SK-N-DZ (cell line): Measurements from ENCODE around the gene SYNJ1.
"Not testable (repeated sequence)": the region's sequence is repeated elsewhere in the genome, so short reads cannot be mapped to it uniquely, and the experiment has no call there.

Experiments used
- DNase-seq: peaks from one replicate; pipeline ENCODE4 v3.0.0-alpha.2; 2015; ENCODE audit warnings: low spot score

Gene SYNJ1

DNA sequence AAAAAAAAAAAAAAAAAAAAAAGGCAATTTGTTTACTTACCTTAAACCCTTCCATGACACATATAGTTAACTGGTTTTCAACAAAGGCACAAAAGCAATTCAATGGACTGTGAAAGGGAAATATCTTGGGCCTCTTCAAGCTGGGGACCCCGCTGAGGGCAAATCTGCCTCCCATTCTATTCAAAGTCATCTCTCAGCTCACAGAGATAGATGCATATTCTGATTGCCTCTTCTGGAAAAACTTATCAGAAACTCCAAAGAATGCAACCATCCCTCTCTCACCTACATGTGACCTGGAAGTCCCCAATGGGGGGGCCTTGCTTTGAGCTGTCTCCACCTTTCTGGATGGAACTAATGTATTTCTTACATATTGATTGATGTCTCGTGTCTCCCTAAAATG is 12.1 kb upstream of the SYNJ1 start:
- no peak for DNase-seq

DNA sequence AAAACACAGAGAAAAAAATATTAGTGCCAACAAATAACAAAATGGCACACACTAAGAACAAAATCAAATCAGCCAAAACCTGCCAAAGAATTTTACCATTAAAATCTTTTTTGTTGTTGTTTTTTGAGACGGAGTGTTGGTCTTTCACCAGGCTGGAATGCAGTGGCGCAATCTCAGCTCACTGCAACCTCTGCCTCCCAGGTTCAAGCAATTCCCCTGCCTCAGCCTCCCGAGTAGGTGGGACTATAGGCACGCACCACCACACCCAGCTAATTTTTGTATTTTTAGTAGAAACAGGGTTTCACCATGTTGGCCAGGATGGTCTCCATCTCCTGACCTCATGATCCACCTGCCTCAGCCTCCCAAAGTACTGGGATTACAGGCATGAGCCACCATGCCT is 8.3 kb upstream of the SYNJ1 start:
- DNase-seq, result not testable (repeated sequence)

DNA sequence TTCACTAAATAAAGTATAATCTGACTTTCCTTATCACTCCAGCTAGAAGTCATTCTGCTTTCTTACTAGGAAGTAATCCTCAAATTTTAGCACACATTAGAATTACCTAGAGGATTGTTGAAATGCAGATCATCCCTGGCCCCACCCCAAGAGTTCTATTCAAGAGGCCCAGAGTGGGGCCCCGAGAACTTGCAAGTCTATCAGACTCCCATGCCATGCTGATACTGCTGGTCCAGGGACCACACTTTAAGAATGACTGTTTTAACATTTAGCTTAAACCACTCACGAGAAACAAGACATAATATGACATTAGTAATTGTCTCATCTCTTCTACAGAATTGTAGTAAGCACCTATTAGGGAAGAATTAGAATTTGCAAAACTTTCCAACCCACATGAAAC is 7.7 kb upstream of the SYNJ1 start:
- no peak for DNase-seq

DNA sequence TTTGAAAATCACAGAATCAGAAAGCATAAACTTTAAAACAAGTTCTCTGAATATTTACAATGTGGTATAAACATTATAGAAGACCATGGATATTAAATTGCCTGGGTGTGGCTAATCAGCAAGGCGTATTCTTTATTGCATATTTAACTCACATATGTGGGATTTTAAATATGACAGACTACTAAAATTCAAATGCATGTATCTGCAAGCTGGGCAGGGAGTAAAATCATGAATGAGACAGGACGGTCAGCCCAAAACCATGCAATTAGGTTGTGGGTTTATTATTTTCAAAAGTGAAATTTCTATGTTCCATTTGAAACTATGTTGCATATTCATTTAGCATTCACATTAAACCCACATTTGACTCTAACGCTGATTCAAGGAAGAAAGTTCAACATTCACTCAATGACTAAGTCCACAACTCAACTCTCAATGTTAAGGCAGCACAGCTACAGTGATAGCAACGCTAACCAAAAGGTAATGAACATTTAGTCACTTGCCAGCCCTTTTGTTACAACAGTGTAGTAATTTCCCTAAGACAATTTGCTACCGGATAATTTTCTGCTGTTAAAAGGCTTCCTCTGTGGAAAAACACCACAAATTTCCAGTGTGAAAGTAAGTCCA is 6.3 kb upstream of the SYNJ1 start:
- DNase-seq, result no peak

DNA sequence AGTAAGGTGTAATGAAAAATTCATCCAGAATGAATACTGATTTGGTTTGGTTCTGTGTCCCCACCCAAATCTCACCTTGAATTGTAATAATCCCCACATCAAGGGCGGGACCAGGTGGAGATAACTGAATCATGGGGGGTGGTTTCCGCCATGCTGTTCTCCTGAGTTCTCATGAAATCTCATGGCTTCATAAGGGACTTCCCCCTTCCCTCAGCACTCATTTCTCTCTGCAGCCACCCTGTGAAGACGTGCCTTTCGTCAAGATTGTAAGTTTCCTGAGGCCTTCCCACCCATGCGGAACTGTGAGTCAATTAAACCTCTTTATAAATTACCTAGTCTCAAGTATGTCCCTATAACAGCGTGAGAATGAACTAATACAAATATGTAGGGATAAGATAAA is 5.5 kb upstream of the SYNJ1 start:
- no peak for DNase-seq

DNA sequence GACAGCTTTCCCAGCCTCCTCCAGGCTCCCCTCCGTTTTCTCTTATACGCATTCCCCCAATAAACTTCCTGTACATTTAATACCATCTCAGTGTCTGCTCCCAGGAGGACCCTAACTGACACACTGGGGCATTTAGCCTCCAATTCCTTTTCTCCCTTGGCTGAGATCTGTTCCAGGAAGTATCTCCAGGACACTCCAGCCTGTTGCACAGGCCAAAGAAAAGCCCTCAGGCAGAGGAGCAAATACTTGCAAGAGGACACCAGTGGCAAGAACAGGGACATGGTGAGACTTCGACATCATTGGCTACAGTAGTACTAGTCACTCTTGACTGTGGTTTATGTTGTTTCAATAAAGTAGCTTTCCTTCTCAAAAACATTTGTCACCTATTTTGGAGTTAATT is 4.7 kb upstream of the SYNJ1 start:
- DNase-seq, result no peak

DNA sequence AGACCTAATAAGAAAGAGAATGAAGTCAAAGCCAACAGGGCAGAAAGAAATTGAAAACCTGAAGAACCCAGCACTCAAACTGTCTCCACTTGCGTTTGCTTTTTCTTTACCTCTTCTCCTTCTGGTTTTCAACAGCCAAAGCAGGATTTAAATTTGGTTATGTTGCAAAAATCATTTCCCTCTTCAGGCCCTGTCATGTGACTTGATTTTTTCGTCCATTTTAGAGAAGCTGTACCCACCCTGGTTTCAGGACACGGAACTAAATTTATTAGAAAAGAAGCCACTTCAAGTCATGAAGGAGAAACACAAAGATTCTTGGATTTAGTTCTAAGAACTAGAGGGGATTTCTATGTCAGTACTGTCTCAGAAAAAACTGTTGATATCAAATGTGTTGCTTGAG is 1.0 kb upstream of the SYNJ1 start:
- DNase-seq, result no peak

DNA sequence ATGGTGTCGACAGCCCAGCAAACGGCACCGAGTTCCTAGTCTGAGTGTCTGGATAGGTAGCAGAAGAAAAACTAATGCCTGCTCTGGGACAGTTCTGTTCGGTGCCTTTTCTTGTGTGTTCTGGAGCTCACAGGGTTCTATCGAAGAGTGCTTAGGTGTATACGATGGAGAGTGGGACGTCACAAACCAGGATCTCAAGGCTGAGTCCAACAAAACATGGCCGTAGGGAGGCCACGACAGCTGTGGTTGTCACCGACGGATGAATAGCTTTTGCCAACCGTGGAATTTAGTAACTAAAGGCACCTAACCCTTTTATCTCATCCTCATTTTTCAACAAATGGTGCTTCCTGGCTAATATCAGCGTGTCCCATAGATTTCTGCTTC is 635 bp upstream of the SYNJ1 start:
- DNase-seq, result no peak

DNA sequence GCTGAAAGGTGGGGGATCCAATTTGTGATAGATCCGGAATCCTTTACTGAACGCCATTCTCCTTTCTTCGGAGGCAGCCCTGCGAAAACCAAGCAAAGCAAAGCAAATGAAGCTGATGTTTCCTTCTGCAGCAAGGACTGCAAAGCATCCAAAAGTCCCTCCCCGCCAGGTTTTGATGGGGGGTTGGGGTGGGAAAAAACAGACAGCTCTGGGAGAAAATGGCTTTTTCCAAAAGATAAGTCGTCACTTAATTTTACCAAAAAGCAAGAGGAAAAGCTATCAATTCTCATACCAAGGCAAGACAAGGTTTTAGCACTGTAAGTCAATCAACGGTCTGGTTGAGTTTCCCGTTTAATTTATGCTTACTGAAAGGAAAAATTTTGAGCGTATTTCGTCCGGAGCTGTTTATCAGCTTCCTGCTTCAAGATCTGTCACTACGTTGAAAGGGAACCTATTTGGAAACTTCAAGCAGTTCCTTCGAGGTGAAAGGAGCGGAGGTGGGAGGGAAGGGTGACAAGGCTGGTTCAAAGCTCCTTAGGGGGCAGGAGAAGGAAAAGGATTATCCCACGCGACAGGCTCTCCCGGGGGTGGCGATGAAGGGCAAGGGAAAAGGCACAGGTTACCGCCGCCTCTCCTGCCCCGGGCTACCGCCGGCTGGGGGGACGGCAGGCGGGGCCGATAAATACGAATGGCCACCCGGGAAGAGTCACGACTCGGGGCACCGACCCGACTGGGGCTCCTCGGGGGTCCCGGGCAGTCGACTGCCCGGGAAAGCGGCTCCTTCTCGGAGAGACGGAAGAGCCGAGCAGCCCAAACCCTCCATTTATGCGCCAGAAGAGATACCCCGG is 750 bp downstream of the SYNJ1 start:
- DNase-seq, result peak; percentile 30

DNA sequence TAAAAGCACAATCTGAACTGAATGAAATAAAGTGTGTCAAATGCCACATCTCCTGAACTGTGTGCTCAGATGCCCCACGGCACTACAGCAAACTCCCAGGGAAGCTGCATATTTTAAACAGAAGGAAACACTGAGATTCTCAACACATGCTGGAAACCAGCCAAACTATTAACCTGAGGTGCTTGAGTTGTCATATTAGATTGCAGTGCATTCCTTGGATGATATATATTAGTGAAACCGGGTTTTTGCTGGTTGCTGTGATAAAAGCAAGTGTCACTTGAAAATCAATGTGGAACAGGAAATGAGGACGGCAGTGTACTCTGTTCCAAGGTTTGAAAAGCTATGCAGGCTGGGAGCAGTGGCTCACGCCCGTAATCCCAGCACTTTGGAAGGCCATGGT is 8.7 kb downstream of the SYNJ1 start:
- no peak for DNase-seq

DNA sequence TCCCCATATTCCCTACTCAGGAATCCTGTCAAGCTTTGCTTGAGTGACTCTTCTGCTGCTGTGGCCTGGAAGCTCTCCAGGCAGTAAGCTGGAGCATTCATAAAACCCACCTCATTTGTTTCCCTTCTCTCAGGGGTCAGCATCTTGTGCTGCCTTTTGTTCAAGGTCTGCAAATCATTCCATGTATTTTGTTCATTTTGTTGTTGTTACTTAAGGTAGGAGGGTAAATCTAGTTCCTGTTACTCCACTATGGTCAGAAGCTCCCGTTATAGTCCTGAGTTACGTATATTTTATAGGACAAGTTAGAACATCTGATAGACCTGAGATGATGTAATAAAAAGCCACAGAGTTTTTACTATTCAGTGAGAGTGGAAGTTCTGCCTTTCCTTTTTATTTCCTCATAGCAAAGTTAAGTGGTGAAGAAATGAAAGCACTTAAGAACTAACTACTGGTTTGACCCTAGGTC is 9.9 kb downstream of the SYNJ1 start:
- no peak for DNase-seq

DNA sequence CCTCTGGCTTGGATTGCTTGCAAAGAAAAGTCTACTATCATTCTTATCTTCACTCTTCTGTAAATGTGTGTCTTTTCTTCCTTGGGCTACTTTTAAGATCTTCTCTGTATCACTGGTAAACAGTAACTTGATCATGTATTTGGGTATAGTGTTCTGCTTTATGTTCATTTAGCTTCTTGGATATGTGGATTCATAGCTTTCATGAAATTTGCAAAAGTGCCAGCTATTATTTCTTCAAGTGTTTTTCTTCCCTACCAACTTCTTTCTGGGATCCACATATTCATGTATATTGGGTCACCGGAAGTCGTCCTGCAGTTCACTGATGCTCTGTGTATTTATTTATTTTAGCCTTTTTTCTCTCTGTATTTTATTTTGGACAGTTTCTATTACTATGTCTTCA is 11.3 kb downstream of the SYNJ1 start:
- DNase-seq, result no peak

DNA sequence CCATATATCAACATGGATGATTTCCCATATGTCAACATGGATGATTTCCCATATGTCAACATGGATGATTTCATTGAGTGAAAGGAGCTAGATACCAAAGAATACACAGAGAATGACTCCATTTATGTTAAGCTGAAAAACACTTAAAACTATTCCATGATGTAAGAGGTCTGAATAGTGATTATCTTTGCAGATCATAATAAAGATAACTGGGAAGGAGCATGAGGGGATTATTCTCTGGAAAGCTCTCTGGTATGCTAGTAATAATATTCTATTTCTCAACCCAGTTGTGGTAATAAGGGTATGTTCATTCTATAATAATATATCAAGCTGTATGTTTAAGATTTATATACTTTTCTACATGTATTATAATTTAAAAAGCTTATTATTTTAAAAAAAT is 14.1 kb downstream of the SYNJ1 start:
- DNase-seq, result no peak

DNA sequence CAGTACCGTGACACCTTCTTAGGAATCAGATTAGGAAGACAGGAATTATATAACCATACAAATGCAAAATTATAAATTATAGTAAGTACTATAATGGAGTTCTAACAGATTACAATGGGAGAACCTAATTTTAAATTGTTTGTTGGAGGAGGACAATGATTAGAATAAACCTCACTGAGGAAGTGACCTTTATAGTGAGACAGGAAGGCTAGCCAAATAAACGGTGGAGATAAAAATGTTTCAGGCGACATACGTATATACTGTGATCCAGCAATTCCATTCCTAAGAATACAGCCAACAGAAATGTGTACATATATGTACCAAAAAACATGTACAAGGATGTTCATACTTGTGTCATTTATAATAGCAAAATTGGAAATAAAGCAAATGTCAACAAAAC is 15.2 kb downstream of the SYNJ1 start:
- DNase-seq, result no peak

DNA sequence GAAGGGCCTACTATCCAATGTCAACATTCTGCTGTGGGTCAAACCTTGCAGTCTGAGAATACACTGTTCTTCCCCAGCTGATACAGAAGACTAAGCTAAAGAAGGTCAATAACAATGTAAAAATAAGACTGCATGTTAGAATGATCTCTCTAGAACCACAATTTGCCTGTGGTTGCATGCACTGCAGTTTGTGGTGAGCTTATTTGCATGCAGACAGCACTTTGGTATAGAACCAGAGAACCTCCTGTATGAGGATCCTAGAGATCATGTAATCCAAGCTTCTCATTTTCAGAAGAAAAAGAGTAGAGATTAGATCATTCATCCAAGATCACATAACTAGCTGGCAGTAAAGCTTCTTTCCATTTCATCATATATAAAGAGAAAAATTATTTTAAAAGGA is 15.8 kb downstream of the SYNJ1 start:
- DNase-seq, result no peak

DNA sequence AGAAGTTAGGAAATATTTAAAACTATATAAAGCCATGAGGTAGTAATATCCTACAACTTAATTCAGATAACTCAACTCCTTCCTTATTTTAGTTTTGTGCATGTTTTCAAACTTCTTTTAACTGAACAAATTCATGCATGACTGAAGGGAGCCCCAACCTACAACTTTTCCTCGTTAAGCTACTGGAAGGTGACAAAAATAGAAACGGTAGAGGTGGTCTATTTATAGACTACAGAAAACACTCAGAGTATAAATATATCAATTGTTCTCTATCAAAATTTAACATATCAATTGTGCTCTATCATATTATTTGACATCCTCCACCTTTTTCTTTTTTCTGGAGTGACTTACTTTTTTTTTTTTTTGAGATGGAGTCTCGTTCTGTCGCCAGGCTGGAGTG is 16.8 kb downstream of the SYNJ1 start:
- DNase-seq, result no peak

DNA sequence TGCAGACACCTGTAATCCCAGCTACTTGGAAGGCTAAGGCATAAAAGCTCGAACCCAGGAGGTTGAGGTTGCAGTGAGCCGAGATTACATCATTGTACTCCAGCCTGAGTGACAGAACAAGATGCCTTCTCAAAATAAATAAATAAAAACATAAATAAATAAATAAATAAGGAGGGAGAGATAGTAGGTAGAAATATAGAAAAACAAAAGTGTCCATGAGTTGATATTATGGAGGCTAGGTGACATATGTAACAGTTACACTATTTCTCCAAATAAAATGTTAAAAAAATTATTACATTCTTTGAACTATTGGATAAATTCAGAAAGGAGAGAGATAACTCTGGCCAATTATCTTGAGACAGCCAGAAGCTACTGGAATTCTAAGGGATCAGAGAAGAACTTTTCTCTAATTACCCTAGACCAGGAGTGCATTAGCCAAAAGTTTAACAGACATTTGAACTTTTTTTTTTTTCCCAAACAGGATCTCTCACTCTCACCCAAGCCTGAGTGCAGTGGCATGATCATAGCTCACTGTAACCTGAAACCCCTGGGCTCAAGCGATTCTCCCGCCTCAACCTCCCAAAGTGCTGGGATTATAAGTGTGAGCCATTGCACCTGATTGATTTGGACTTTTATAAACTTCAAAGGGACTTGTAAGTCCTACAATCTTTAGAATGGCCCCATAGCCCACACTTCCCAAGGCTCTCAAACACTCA is 17.6 kb downstream of the SYNJ1 start:
- DNase-seq, result no peak

DNA sequence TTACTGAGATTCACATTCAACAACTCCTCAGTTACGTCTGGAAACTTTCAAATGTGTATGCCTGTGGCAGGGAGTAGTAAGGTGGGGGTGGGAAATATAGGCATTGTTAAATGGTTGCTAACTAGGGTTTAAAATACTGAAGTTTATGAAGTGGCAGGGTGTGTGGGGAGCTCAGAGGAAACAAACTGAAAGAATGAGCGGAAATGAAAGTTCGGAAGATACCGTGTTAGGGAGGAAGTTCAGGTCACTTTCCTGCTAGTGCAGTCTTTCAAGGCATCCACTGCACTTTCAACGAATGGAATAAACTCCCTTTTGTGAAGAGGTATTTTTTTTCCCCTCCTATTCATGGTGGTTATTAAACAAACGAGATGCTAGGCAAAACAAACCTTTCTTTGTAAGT is 19.7 kb downstream of the SYNJ1 start:
- no peak for DNase-seq

DNA sequence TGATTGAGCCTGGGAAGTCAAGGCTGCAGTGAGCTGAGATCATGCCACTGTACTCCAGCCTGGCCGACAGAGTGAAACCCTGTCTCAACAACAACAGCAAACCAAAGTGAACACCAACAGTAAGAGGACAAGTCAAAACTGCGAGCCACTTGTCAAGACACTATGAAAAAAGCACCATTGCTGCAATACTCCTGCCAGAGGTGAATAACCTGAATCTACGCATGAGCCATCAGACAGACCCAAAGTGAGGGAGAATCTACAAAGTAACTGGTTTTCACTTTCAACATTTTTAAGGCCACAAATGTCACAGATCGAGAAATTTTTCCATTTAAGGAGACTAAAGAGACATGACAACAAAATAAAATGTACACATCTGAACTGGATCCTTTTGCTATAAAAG is 21.9 kb downstream of the SYNJ1 start:
- no peak for DNase-seq

DNA sequence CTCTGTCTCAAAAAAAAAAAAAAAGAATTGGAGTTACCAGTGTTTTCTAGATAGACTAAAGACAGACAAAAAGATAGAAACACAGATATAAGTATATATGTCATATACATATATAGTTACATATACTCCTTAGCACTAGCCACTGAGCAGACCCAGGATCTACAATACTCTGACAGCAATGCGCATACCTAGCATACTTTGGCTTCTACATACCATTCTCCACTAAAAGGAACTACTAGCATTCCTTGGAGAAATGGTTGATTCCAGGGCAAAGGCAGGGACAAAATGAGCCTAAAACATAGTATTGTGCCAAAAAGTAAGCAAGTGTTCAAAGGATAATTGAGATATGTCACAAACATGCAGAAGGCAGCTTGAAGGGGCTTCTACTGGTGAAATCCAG is 22.7 kb downstream of the SYNJ1 start:
- DNase-seq, result no peak

DNA sequence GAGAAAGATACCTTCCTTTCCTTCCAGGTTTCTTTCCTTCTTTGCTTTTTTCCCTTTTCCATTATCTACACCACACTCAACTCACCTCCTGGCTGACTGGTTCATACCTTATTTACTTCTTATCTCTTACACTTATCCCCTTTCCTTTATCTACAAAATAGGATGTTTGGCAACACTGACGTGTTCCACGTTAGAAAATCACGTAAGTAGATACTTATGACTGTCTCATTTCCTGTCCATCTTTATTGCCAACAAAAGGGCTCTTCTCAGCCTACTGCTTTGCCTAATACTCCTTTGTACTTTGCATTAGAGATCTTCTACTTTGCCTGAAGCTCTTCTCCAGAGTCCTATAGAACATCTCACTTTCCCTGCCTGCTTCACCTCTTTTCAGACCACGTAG is 25.1 kb downstream of the SYNJ1 start:
- no peak for DNase-seq

DNA sequence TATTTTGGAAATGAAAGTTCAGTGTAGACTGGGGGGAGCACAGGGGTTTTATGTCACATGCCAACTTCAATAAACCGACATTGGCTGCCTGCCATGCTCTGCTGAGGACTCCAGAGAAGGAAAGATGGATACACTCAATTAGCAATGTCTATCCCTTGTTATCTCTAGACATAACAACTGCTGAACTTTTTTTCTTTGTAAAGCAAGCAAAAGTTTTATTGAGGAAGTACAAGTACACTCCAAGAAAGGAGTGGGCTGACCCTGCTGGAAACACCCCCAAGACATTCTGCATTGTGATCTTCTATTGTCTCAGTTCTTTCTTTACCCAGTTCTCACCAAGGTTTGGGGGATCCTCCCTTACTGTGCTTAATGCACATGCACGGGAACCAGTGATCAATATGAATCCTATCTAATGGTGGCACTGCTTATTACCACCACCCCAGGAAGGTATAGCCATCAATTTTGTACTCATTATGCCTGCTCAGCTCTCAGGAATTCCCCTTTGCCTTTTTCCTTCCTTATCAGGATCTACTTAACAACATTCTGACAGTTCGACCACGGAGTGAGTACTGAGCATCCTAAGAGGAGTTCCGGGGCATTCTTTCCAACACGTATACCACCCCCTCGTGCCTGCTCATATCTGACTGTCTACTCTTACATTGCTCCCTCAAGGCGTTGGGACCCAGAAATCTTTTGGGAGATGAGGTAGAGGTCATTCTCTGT is 28.7 kb downstream of the SYNJ1 start:
- DNase-seq, result no peak
